Measurements from ENCODE around the gene ELP4.

The ELP4 gene

GRCh38 chr11:31821766-31822165, 312.2 kb downstream of the ELP4 start:
- no peak for TF ChIP-seq SIN3A (IDR thresholded peaks at IDR 0.05; ENCODE audit: borderline replicate concordance, insufficient read depth, low read length)
- no peak for TF ChIP-seq FOXP2 (optimal IDR thresholded peaks at IDR 0.05; ENCODE audit: borderline replicate concordance, extremely low read depth, extremely low read length, insufficient read depth)

- no peak for TF ChIP-seq REST (IDR thresholded peaks at IDR 0.05; ENCODE audit: insufficient read depth in 1 of 2, low read depth in 2 of 2, low read length in 2 of 2)
- no peak for TF ChIP-seq TAF1 (IDR thresholded peaks at IDR 0.05; ENCODE audit: borderline replicate concordance, insufficient read depth, low read length)
- no peak for TF ChIP-seq POLR2AphosphoS5 (IDR thresholded peaks at IDR 0.05; ENCODE audit: low read depth, low read length)
- TF ChIP-seq FOXP2 (optimal IDR thresholded peaks at IDR 0.05; ENCODE audit: borderline replicate concordance, extremely low read depth, extremely low read length, insufficient read depth): no peak
- TF ChIP-seq SIN3A (IDR thresholded peaks at IDR 0.05; ENCODE audit: borderline replicate concordance, insufficient read depth, low read length): no peak
Observed at GRCh38 chr11:31822175-31822926, 312.8 kb downstream of the ELP4 start.

- TF ChIP-seq FOXP2 (optimal IDR thresholded peaks at IDR 0.05; ENCODE audit: borderline replicate concordance, extremely low read depth, extremely low read length, insufficient read depth): no peak
- no peak for TF ChIP-seq SIN3A (IDR thresholded peaks at IDR 0.05; ENCODE audit: borderline replicate concordance, insufficient read depth, low read length)
- TF ChIP-seq POLR2AphosphoS5 (IDR thresholded peaks at IDR 0.05; ENCODE audit: low read depth, low read length): no peak
- TF ChIP-seq TAF1 (IDR thresholded peaks at IDR 0.05; ENCODE audit: borderline replicate concordance, insufficient read depth, low read length): no peak
- TF ChIP-seq REST (IDR thresholded peaks at IDR 0.05; ENCODE audit: insufficient read depth in 1 of 2, low read depth in 2 of 2, low read length in 2 of 2): no peak
Observed at GRCh38 chr11:31822927-31823643, 313.5 kb downstream of the ELP4 start.

GRCh38 chr11:31823644-31824331, 314.2 kb downstream of the ELP4 start:
- no peak for TF ChIP-seq REST (IDR thresholded peaks at IDR 0.05; ENCODE audit: insufficient read depth in 1 of 2, low read depth in 2 of 2, low read length in 2 of 2)
- no peak for TF ChIP-seq TAF1 (IDR thresholded peaks at IDR 0.05; ENCODE audit: borderline replicate concordance, insufficient read depth, low read length)
- no peak for TF ChIP-seq FOXP2 (optimal IDR thresholded peaks at IDR 0.05; ENCODE audit: borderline replicate concordance, extremely low read depth, extremely low read length, insufficient read depth)
- no peak for TF ChIP-seq POLR2AphosphoS5 (IDR thresholded peaks at IDR 0.05; ENCODE audit: low read depth, low read length)
- TF ChIP-seq SIN3A (IDR thresholded peaks at IDR 0.05; ENCODE audit: borderline replicate concordance, insufficient read depth, low read length): no peak

- TF ChIP-seq SIN3A (IDR thresholded peaks at IDR 0.05; ENCODE audit: borderline replicate concordance, insufficient read depth, low read length): no peak
- no peak for TF ChIP-seq TAF1 (IDR thresholded peaks at IDR 0.05; ENCODE audit: borderline replicate concordance, insufficient read depth, low read length)
- TF ChIP-seq FOXP2 (optimal IDR thresholded peaks at IDR 0.05; ENCODE audit: borderline replicate concordance, extremely low read depth, extremely low read length, insufficient read depth): no peak
- no peak for TF ChIP-seq REST (IDR thresholded peaks at IDR 0.05; ENCODE audit: insufficient read depth in 1 of 2, low read depth in 2 of 2, low read length in 2 of 2)
- no peak for TF ChIP-seq POLR2AphosphoS5 (IDR thresholded peaks at IDR 0.05; ENCODE audit: low read depth, low read length)
Observed at GRCh38 chr11:31824332-31824878, 314.8 kb downstream of the ELP4 start.
